ENCODE measurements around the gene TSSC4.

TSSC4 gene

DNA sequence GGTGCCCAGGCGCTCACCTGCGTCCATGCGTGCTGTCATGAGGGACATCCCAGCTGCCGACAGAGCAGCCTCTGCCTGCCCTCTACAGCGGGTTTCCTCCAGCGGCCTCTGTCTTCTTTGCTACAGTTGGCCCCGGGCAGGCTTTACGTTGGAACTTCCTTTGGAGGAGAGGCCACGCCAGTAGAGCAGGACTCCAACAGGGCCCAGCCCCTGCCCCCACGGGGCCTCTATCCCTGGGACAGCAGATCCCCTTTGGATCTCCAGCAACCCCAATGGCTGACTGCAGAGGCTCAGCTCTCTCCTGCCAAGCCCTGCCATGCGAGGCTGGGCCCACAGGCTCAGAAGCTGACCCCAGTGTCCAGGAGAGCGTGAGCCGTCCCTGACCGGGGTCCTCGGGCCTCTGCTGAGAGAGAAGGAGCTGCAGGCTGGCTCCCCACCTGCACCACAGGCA lies 31.6 kb downstream of the TSSC4 start:
- no peaks in the 10 kb centered on the region for H3K79me2 ChIP-seq (ENCODE audit: low read length)
- no peaks in the 10 kb centered on the region for H4K20me1 ChIP-seq (ENCODE audit: insufficient read depth, low read length)
- no peaks in the 10 kb centered on the region for H3K4me1 ChIP-seq (ENCODE audit: low read length)
- H3K9me3 ChIP-seq (ENCODE audit: insufficient read depth, low read length): no peaks in the 10 kb centered on the region
- H3K4me2 ChIP-seq (ENCODE audit: low read length): no peak overlapping the region
- no peak overlapping the region for H3K4me3 ChIP-seq (ENCODE audit: low read length)
- H3K9ac ChIP-seq (ENCODE audit: low read length): no peak overlapping the region
- no peaks in the 10 kb centered on the region for H3K36me3 ChIP-seq (replicated peaks; ENCODE audit: low read depth, low read length)
- no peak overlapping the region for H3K27ac ChIP-seq (ENCODE audit: low read length)
- TF ChIP-seq EZH2phosphoT487 (IDR thresholded peaks at IDR 0.05; ENCODE audit: low read depth) (no peak), CTCF (IDR thresholded peaks at IDR 0.05; ENCODE audit: low read depth, low read length) (no peak)
- no peak overlapping the region for H2AFZ ChIP-seq (ENCODE audit: low read depth, low read length)
- H3K27me3 ChIP-seq (ENCODE audit: low read depth, low read length): no peaks in the 10 kb centered on the region

GRCh38 chr11:2432628-2433071 lies 32.1 kb downstream of the TSSC4 start:
- Histone ChIP-seq H3K4me3 (ENCODE audit: low read length) (no peak overlapping the region), H3K27me3 (ENCODE audit: low read depth, low read length) (no peaks in the 10 kb centered on the region), H3K9me3 (ENCODE audit: insufficient read depth, low read length) (no peaks in the 10 kb centered on the region), H4K20me1 (ENCODE audit: insufficient read depth, low read length) (no peaks in the 10 kb centered on the region), H3K36me3 (replicated peaks; ENCODE audit: low read depth, low read length) (no peaks in the 10 kb centered on the region), H2AFZ (ENCODE audit: low read depth, low read length) (no peak overlapping the region), H3K4me2 (ENCODE audit: low read length) (no peak overlapping the region), H3K4me1 (ENCODE audit: low read length) (no peaks in the 10 kb centered on the region), H3K79me2 (ENCODE audit: low read length) (no peaks in the 10 kb centered on the region), H3K9ac (ENCODE audit: low read length) (no peak overlapping the region), H3K27ac (ENCODE audit: low read length) (no peak overlapping the region)
- TF ChIP-seq EZH2phosphoT487 (IDR thresholded peaks at IDR 0.05; ENCODE audit: low read depth) (no peak), CTCF (IDR thresholded peaks at IDR 0.05; ENCODE audit: low read depth, low read length) (no peak)

GRCh38 chr11:2433106-2433925 lies 32.8 kb downstream of the TSSC4 start:
- Histone ChIP-seq H3K4me3 (ENCODE audit: low read length) (no peak overlapping the region), H3K9ac (ENCODE audit: low read length) (no peak overlapping the region), H3K4me2 (ENCODE audit: low read length) (no peak overlapping the region), H3K27ac (ENCODE audit: low read length) (no peak overlapping the region), H3K4me1 (ENCODE audit: low read length) (no peaks in the 10 kb centered on the region), H3K36me3 (replicated peaks; ENCODE audit: low read depth, low read length) (no peaks in the 10 kb centered on the region), H2AFZ (ENCODE audit: low read depth, low read length) (no peak overlapping the region), H3K79me2 (ENCODE audit: low read length) (no peaks in the 10 kb centered on the region), H3K27me3 (ENCODE audit: low read depth, low read length) (no peaks in the 10 kb centered on the region), H3K9me3 (ENCODE audit: insufficient read depth, low read length) (no peaks in the 10 kb centered on the region), H4K20me1 (ENCODE audit: insufficient read depth, low read length) (no peaks in the 10 kb centered on the region)
- TF ChIP-seq CTCF (IDR thresholded peaks at IDR 0.05; ENCODE audit: low read depth, low read length) (no peak), EZH2phosphoT487 (IDR thresholded peaks at IDR 0.05; ENCODE audit: low read depth) (no peak)

DNA sequence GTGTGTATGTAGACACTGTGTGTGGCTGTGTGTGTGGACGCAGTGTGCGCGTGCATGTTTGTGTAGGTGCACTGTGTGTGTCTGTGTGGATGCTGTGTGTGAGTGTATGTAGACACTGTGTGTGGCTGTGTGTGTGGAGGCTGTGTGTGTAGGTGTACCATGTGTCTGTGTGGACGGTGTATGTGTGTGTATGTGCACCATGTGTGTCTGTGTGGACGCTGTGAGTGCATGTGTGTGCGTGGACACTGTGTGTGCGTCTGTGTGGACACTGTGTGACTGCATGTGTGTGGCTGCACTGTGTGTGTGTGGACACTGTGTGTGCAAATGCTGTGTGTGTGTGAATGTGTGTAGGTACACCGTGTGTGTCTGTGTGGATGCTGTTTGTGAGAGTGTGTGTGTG lies 33.5 kb downstream of the TSSC4 start:
- Histone ChIP-seq H3K4me2 (ENCODE audit: low read length) (no peak overlapping the region), H3K4me3 (ENCODE audit: low read length) (no peak overlapping the region), H3K79me2 (ENCODE audit: low read length) (no peaks in the 10 kb centered on the region), H3K4me1 (ENCODE audit: low read length) (no peaks in the 10 kb centered on the region), H3K9me3 (ENCODE audit: insufficient read depth, low read length) (no peaks in the 10 kb centered on the region), H3K9ac (ENCODE audit: low read length) (no peak overlapping the region), H2AFZ (ENCODE audit: low read depth, low read length) (no peak overlapping the region), H4K20me1 (ENCODE audit: insufficient read depth, low read length) (no peaks in the 10 kb centered on the region), H3K36me3 (replicated peaks; ENCODE audit: low read depth, low read length) (no peaks in the 10 kb centered on the region), H3K27me3 (ENCODE audit: low read depth, low read length) (no peaks in the 10 kb centered on the region), H3K27ac (ENCODE audit: low read length) (no peak overlapping the region)
- TF ChIP-seq EZH2phosphoT487 (IDR thresholded peaks at IDR 0.05; ENCODE audit: low read depth): no peak
- no peak for TF ChIP-seq CTCF (IDR thresholded peaks at IDR 0.05; ENCODE audit: low read depth, low read length)
